IMR-90 (cell line): ENCODE measurements around the gene PSME3. TPM values are rescaled to one million over a fixed set of nuclear protein-coding genes. Genes with fewer than 3 reads are reported as not detected.

ENCODE experiments used
- ATAC-seq: fragments of 200-7000 bp; cut with Tn5 transposase; 2 replicates; pipeline ENCODE4 v1.9.1; 2020; ENCODE audit warnings: low read depth, mild to moderate bottlenecking, moderate library complexity
- Bru-seq: library from RNA; stranded (reverse); fragments of 400-500 nt; gene quantifications from one replicate; lab custom pipeline; 2021; lab: Mats Ljungman, UMichigan
- BruChase-seq, 2 experiments: library from RNA; stranded (reverse); fragments of 400-500 nt; gene quantifications; one replicate each; lab custom pipeline; 2021; lab: Mats Ljungman, UMichigan
- BruUV-seq: library from RNA; stranded (reverse); fragments of 400-500 nt; replicated peaks from 2 replicates; lab custom pipeline; 2021; lab: Mats Ljungman, UMichigan
- CTCF ChIA-PET: fragments of 300-600 bp; formaldehyde crosslinking; extraction: SDS; loops from one replicate; lab custom pipeline; 2021; ENCODE audit warnings: antibody characterized with exemption; lab: Yijun Ruan, JAX
- POLR2A ChIA-PET: fragments of 300-600 bp; sonication (Branson Sonifier 250); formaldehyde crosslinking; loops from one replicate; lab custom pipeline; 2022; ENCODE audit warnings: antibody characterized with exemption; ENCODE audit not compliant: unreplicated experiment; lab: Charles Lee
- DNase-seq: peaks from one replicate; pipeline ENCODE4 v3.0.0; 2013
- H2AFZ ChIP-seq: replicated peaks from 2 replicates; pipeline ENCODE3; 2013; ENCODE audit warnings: low read length, mild to moderate bottlenecking; ENCODE audit not compliant: poor library complexity
- H2AK5ac ChIP-seq: 2 replicates; pipeline ENCODE4 v1.6.1; 2013; ENCODE audit warnings: low read depth, low read length, inconsistent platforms
- H2AK9ac ChIP-seq: replicated peaks from 2 replicates; pipeline ENCODE3; 2013; ENCODE audit warnings: mild to moderate bottlenecking, low read depth, low read length, moderate library complexity; ENCODE audit not compliant: poor library complexity
- H2BK120ac ChIP-seq: 2 replicates; pipeline ENCODE4 v1.6.1; 2013; ENCODE audit warnings: low read depth, low read length, inconsistent platforms
- H2BK15ac ChIP-seq: 3 replicates; pipeline ENCODE4 v1.6.1; 2013; ENCODE audit warnings: low read depth, low read length, inconsistent platforms
- H2BK20ac ChIP-seq: 2 replicates; pipeline ENCODE4 v1.6.1; 2013; ENCODE audit warnings: low read depth, mild to moderate bottlenecking, inconsistent platforms, low read length, moderate library complexity
- H2BK5ac ChIP-seq: 2 replicates; pipeline ENCODE4 v1.6.1; 2013; ENCODE audit warnings: mild to moderate bottlenecking, low read depth, low read length, inconsistent platforms; ENCODE audit not compliant: poor library complexity, severe bottlenecking
- H3K14ac ChIP-seq: replicated peaks from 2 replicates; pipeline ENCODE4 v1.6.1; 2013; ENCODE audit warnings: low read depth, low read length, inconsistent platforms
- H3K18ac ChIP-seq: 2 replicates; pipeline ENCODE4 v1.6.1; 2013; ENCODE audit warnings: low read depth, low read length, control low read depth
- H3K23ac ChIP-seq: 2 replicates; pipeline ENCODE4 v1.6.1; 2013; ENCODE audit warnings: low read depth, low read length, inconsistent platforms
- H3K27ac ChIP-seq: 2 replicates; pipeline ENCODE4 v1.5.1; 2013; ENCODE audit warnings: mild to moderate bottlenecking, control low read depth, low read length; ENCODE audit not compliant: insufficient read depth
- H3K27me3 ChIP-seq: 2 replicates; pipeline ENCODE4 v1.6.1; 2013; ENCODE audit warnings: low read length; ENCODE audit not compliant: control insufficient read depth, insufficient read depth
- H3K36me3 ChIP-seq: 2 replicates; pipeline ENCODE4 v1.6.1; 2013; ENCODE audit warnings: low read length, mixed read lengths; ENCODE audit not compliant: control insufficient read depth, insufficient read depth
- H3K4ac ChIP-seq: 2 replicates; pipeline ENCODE4 v1.6.1; 2013; ENCODE audit warnings: low read depth, low read length, inconsistent platforms
- H3K4me1 ChIP-seq: 2 replicates; pipeline ENCODE4 v1.6.1; 2013; ENCODE audit warnings: low read length, mixed read lengths; ENCODE audit not compliant: control insufficient read depth, insufficient read depth
- H3K4me2 ChIP-seq: 2 replicates; pipeline ENCODE4 v1.6.1; 2013; ENCODE audit warnings: low read depth, mild to moderate bottlenecking, control low read depth, low read length, moderate library complexity
- H3K4me3 ChIP-seq: 2 replicates; pipeline ENCODE4 v1.5.1; 2013; ENCODE audit warnings: low read depth, mild to moderate bottlenecking, control low read depth, low read length, moderate library complexity; ENCODE audit not compliant: insufficient read depth
- H3K56ac ChIP-seq: 2 replicates; pipeline ENCODE4 v1.6.1; 2013; ENCODE audit warnings: low read length, inconsistent platforms; ENCODE audit not compliant: insufficient read depth; ENCODE audit errors: extremely low read depth
- H3K79me1 ChIP-seq, 2 experiments: 2 replicates each; pipeline ENCODE4 v1.6.1; 2013; ENCODE audit warnings: low read length in 2 of 2, inconsistent platforms in 1 of 2, low read depth in 1 of 2
- H3K9ac ChIP-seq: 2 replicates; pipeline ENCODE4 v1.6.1; 2013; ENCODE audit warnings: low read depth, low read length, control low read depth
- H3K9me1 ChIP-seq: 2 replicates; pipeline ENCODE4 v1.6.1; 2013; ENCODE audit warnings: low read length, inconsistent platforms; ENCODE audit not compliant: insufficient read depth
- H3K9me3 ChIP-seq: 2 replicates; pipeline ENCODE4 v1.6.1; 2013; ENCODE audit warnings: low read length; ENCODE audit not compliant: control insufficient read depth, insufficient read depth
- H4K20me1 ChIP-seq: 2 replicates; pipeline ENCODE4 v1.6.1; 2013; ENCODE audit warnings: low read length, inconsistent platforms; ENCODE audit not compliant: insufficient read depth
- H4K5ac ChIP-seq: 2 replicates; pipeline ENCODE4 v1.6.1; 2013; ENCODE audit warnings: mild to moderate bottlenecking, low read depth, low read length, control low read depth
- H4K8ac ChIP-seq, 2 experiments: 2 replicates each; pipeline ENCODE4 v1.6.1; 2013; ENCODE audit warnings: low read depth in 2 of 2, low read length in 2 of 2, control low read depth in 1 of 2, inconsistent platforms in 1 of 2
- H4K91ac ChIP-seq: 2 replicates; pipeline ENCODE4 v1.6.1; 2013; ENCODE audit warnings: low read depth, low read length, inconsistent platforms; ENCODE audit not compliant: insufficient read depth
- BHLHE40 ChIP-seq: fragments of 150-350 bp; IDR thresholded peaks from 2 replicates; pipeline ENCODE4 v1.6.1; 2016; ENCODE audit warnings: mild to moderate bottlenecking, low read depth, low read length
- CEBPB ChIP-seq: IDR thresholded peaks from 2 replicates; pipeline ENCODE4 v1.6.1; 2012; ENCODE audit warnings: low read depth, low read length, improper control_type of control experiment
- CHD1 ChIP-seq: IDR thresholded peaks from 2 replicates; pipeline ENCODE4 v1.6.1; 2012; ENCODE audit warnings: low read depth, low read length, improper control_type of control experiment
- MAZ ChIP-seq: IDR thresholded peaks from 2 replicates; pipeline ENCODE4 v1.6.1; 2012; ENCODE audit warnings: low read depth, mild to moderate bottlenecking, low read length, improper control_type of control experiment, moderate library complexity, borderline replicate concordance
- MXI1 ChIP-seq: IDR thresholded peaks from 2 replicates; pipeline ENCODE4 v1.6.1; 2012; ENCODE audit warnings: low read depth, mild to moderate bottlenecking, low read length, moderate library complexity, borderline replicate concordance
- POLR2A ChIP-seq: IDR thresholded peaks from 2 replicates; pipeline ENCODE4 v1.6.1; 2012; ENCODE audit warnings: mild to moderate bottlenecking, low read depth, low read length
- RFX5 ChIP-seq: IDR thresholded peaks from 2 replicates; pipeline ENCODE4 v1.8.0; 2012; ENCODE audit warnings: low read depth, mild to moderate bottlenecking, low read length, moderate library complexity
- SMC3 ChIP-seq: fragments of 150-350 bp; IDR thresholded peaks from 2 replicates; pipeline ENCODE4 v1.6.1; 2016; ENCODE audit warnings: low read depth, mild to moderate bottlenecking, antibody characterized with exemption, low read length, moderate library complexity
- WGBS, 2 experiments: methylation state at CpG; one replicate each; pipeline versions ENCODE4 v1.1.5 to v1.1.7; 2013; ENCODE audit warnings: missing lambda C conversion rate in 2 of 2; ENCODE audit not compliant: insufficient read length in 1 of 2; ENCODE audit errors: extremely low coverage in 2 of 2; 5-methylcytosine and 5-hydroxymethylcytosine counted together
- dilution Hi-C: fragments of 300-500 bp; cut with HindIII; formaldehyde crosslinking; loops from one replicate; pipeline ENCODE4 v1.14.3; 2018; ENCODE audit warnings: low sequenced_read_pairs; ENCODE audit not compliant: unreplicated experiment
- in situ Hi-C: fragments of 300-500 bp; cut with MboI; formaldehyde crosslinking; loops from 3 replicates; pipeline ENCODE4 v1.14.3; 2019; ENCODE audit warnings: low sequenced_read_pairs, inconsistent platforms, mixed read lengths
- intact Hi-C: fragments of 100-400 bp; cut with micrococcal nuclease; formaldehyde crosslinking; loops from 2 replicates; pipeline ENCODE4 v1.10.0; 2022
- long read RNA-seq: library from polyadenylated mRNA; unstranded; transcript quantifications from one replicate; pipeline ENCODE4 v2.0.0, GENCODE V29; 2021; ENCODE audit not compliant: unreplicated experiment
- polyA plus RNA-seq, 3 experiments: library from polyadenylated mRNA; depleted of rRNA; stranded (reverse); fragments of >200 nt; gene quantifications; 2 replicates each; pipeline ENCODE4 v1.2.3, GENCODE V29; 2012; ENCODE audit warnings: low replicate concordance in 1 of 3
- total RNA-seq: library from RNA; depleted of rRNA; stranded (reverse); fragments of >200 nt; gene quantifications from 2 replicates; pipeline ENCODE4 v1.2.3, GENCODE V29; 2012; rRNA removed
- TF ChIP-seq, protein P1 (sequence below): fragments of 150-350 bp; IDR thresholded peaks from 2 replicates; pipeline ENCODE4 v1.6.1; 2017; ENCODE audit warnings: mild to moderate bottlenecking, antibody characterized with exemption, low read length, low read depth
- TF ChIP-seq, protein P2 (sequence below): conservative IDR thresholded peaks from 2 replicates; pipeline ENCODE4 v1.5.1; 2012; ENCODE audit warnings: mild to moderate bottlenecking, low read depth, low read length, improper control_type of control experiment

Gene PSME3, protein sequence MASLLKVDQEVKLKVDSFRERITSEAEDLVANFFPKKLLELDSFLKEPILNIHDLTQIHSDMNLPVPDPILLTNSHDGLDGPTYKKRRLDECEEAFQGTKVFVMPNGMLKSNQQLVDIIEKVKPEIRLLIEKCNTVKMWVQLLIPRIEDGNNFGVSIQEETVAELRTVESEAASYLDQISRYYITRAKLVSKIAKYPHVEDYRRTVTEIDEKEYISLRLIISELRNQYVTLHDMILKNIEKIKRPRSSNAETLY
- total RNA-seq = 72.4 and 92.2 TPM in 2 replicates
- 89.4 and 100 TPM in 2 replicates for polyA plus RNA-seq (2012; rRNA removed)
- 47.7 and 75.9 TPM in 2 replicates for polyA plus RNA-seq (2012; cell fraction: cytosol; rRNA removed)
- polyA plus RNA-seq (2012; cell fraction: nucleus; rRNA removed; ENCODE audit: low replicate concordance) = 17.6 and 50.1 TPM in 2 replicates
- percentile 70 among the genes with signal in this experiment for Bru-seq, nascent RNA
- percentile 89 among the genes with signal in this experiment for BruChase-seq, experiment 1, labeled RNA remaining after a 6-hour chase
- percentile 81 among the genes with signal in this experiment for BruChase-seq, experiment 2, labeled RNA remaining after a 2-hour chase
- long read RNA-seq, transcript PSME3-210 (11 exons, 998 nt) = major isoform, 62 of 86 reads
- long read RNA-seq, partial matches to known transcripts = 1 of 86 reads
- long read RNA-seq, other reads (novel, unspliced or antisense) = 23 of 86 reads

DNA sequence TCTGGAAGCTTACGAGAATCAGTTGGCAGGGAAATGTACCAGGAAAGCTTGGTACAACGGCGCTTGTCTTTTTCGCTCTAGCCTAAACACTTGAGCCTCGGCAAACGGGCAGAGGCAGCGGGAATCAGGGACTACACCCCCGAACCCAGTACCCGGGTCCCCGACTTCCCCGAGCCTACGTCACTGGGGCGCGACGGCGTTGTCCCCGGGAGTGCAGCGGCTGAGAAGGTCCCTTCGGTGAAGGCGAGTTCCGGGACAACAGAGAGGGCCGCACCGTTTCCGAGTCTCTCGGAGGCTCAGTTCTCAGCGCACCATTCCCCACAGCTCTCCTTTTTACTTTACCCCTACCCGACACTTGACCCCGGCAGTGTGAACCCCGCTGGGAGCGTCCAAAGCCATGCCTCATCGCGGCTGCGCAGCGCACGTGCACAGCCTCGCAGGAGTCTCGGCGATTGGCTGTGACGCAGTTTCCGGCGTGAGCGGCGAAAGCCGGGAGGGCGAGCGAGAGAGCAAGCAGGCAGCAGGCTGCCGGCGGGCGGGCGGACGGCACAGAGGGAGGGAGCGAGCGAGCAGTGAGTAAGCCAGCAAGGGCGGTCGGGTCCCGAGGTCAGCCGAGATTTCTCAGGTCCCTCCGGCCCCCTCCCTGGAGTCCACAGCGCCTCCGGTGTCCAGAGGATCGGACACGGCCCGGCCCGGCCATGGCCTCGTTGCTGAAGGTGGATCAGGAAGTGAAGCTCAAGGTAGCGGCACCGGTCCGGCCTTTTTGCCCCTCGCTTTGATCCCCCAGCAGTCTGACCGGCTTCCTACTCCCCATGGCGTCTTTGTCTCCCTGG lies at the start of gene PSME3:
PSME3 (plus strand) TSS at position 464 of the 833 bp plus-strand sequence; CDS start at position 699, 235 bp downstream.
- Histone ChIP-seq H2AK9ac (peak within 1 kb of the TSS; percentile 84), H3K9me3 (no peaks in the 10 kb centered on the region), H2AK5ac (peak within 1 kb of the TSS; percentile 59), H3K4me3 (peak within 1 kb of the TSS; percentile 83), H3K9ac (peak within 1 kb of the TSS; percentile 94), H4K8ac (peak within 1 kb of the TSS; percentile 100), H3K56ac (peak within 1 kb of the TSS; percentile 95), H3K27me3 (no peaks in the 10 kb centered on the region), H3K23ac (peak within 1 kb of the TSS; percentile 92), H3K36me3 (peaks cover 18% of the 10 kb centered on the region), H2BK5ac (peak within 1 kb of the TSS; percentile 69), H2AFZ (peak within 1 kb of the TSS; percentile 96), H2BK15ac (peak within 1 kb of the TSS; percentile 77; the same call in 1 of the 3 replicates), H2BK20ac (no peak within 1 kb of the TSS; the same call in 1 of the 2 replicates), H4K5ac (peak within 1 kb of the TSS; percentile 96), H4K20me1 (peaks cover 4% of the 10 kb centered on the region; the same call in 1 of the 2 replicates), H3K4me1 (0 out of 2 replicates have a peak, but pooled peaks cover 3% of the 10 kb centered on the region), H3K79me1 (peaks cover 38 to 54% of the 10 kb centered on the region in 2 experiments), H3K18ac (peak within 1 kb of the TSS; percentile 62), H3K14ac (peak within 1 kb of the TSS; percentile 95), H3K4ac (peak within 1 kb of the TSS; percentile 94), H2BK120ac (peak within 1 kb of the TSS; percentile 85), H3K4me2 (peak within 1 kb of the TSS; percentile 100), H3K9me1 (no peaks in the 10 kb centered on the region), H4K91ac (peak within 1 kb of the TSS; percentile 96), H3K27ac (peak within 1 kb of the TSS; percentile 81)
- ChIA-PET POLR2A (interaction anchor here (1.0 kb wide), 1 partner anchor 9 kb away, joined by 4 read pairs; the partner anchor contains the start of gene BECN1), CTCF (interaction anchor here (0.6 to 1.3 kb wide), 2 partner anchors 9 to 53 kb away, joined by 3 read pairs; partner anchors contain the start of genes BECN1 and WNK4)
- intact Hi-C loops (no loop called here), in situ Hi-C loops (no loop called here), dilution Hi-C loops (no loop called here)
- peak; percentile 85 for DNase-seq
- ATAC-seq = peak; percentile 97
- WGBS, 2 experiments = 1% methylated on average over 23 of the region's 71 CpGs; no CpG with 5 or more reads in 1 of the 2 experiments
- no TSS peak for BruUV-seq
- TF ChIP-seq MAZ (peak; percentile 68; the same call in 1 of the 2 replicates), CHD1 (no peak), MXI1 (peak; percentile 100), POLR2A (peak; percentile 96), BHLHE40 (peak; percentile 100), RFX5 (no peak), SMC3 (no peak), CEBPB (no peak)
- TF ChIP-seq, protein P1, sequence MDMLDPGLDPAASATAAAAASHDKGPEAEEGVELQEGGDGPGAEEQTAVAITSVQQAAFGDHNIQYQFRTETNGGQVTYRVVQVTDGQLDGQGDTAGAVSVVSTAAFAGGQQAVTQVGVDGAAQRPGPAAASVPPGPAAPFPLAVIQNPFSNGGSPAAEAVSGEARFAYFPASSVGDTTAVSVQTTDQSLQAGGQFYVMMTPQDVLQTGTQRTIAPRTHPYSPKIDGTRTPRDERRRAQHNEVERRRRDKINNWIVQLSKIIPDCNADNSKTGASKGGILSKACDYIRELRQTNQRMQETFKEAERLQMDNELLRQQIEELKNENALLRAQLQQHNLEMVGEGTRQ = peak; percentile 67
- TF ChIP-seq, protein P2, sequence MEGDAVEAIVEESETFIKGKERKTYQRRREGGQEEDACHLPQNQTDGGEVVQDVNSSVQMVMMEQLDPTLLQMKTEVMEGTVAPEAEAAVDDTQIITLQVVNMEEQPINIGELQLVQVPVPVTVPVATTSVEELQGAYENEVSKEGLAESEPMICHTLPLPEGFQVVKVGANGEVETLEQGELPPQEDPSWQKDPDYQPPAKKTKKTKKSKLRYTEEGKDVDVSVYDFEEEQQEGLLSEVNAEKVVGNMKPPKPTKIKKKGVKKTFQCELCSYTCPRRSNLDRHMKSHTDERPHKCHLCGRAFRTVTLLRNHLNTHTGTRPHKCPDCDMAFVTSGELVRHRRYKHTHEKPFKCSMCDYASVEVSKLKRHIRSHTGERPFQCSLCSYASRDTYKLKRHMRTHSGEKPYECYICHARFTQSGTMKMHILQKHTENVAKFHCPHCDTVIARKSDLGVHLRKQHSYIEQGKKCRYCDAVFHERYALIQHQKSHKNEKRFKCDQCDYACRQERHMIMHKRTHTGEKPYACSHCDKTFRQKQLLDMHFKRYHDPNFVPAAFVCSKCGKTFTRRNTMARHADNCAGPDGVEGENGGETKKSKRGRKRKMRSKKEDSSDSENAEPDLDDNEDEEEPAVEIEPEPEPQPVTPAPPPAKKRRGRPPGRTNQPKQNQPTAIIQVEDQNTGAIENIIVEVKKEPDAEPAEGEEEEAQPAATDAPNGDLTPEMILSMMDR = 0 out of 2 replicates have a peak, but pooled peaks have one; percentile 6
